ENCODE data around the gene ANKRD16.

The ANKRD16 gene

DNA sequence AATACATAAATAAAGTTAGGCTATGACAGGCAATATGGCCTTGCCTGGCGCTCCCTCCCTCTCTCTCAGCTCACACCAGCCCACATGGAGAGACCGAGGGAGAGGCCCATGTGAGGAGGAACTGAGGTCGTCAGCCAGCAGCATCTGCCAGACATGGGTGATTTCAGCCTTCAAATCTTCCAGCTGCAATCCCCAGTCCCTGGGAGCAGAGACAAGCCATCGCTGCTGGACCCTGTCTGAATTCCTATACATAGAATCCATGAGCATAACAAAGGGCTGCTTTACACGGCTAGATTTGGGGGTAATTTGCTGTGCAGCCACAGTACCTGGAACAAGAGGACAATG lies 35.6 kb downstream of the ANKRD16 start:
- no peak for TF ChIP-seq FOXP2 (optimal IDR thresholded peaks at IDR 0.05; ENCODE audit: borderline replicate concordance, extremely low read depth, extremely low read length, insufficient read depth)
- TF ChIP-seq, protein P1, sequence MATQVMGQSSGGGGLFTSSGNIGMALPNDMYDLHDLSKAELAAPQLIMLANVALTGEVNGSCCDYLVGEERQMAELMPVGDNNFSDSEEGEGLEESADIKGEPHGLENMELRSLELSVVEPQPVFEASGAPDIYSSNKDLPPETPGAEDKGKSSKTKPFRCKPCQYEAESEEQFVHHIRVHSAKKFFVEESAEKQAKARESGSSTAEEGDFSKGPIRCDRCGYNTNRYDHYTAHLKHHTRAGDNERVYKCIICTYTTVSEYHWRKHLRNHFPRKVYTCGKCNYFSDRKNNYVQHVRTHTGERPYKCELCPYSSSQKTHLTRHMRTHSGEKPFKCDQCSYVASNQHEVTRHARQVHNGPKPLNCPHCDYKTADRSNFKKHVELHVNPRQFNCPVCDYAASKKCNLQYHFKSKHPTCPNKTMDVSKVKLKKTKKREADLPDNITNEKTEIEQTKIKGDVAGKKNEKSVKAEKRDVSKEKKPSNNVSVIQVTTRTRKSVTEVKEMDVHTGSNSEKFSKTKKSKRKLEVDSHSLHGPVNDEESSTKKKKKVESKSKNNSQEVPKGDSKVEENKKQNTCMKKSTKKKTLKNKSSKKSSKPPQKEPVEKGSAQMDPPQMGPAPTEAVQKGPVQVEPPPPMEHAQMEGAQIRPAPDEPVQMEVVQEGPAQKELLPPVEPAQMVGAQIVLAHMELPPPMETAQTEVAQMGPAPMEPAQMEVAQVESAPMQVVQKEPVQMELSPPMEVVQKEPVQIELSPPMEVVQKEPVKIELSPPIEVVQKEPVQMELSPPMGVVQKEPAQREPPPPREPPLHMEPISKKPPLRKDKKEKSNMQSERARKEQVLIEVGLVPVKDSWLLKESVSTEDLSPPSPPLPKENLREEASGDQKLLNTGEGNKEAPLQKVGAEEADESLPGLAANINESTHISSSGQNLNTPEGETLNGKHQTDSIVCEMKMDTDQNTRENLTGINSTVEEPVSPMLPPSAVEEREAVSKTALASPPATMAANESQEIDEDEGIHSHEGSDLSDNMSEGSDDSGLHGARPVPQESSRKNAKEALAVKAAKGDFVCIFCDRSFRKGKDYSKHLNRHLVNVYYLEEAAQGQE (IDR thresholded peaks at IDR 0.05; ENCODE audit: insufficient read depth in 1 of 2, low read depth in 2 of 2, low read length in 2 of 2) = no peak
- no peak for TF ChIP-seq TAF1 (IDR thresholded peaks at IDR 0.05; ENCODE audit: borderline replicate concordance, insufficient read depth, low read length)
- no peak for TF ChIP-seq POLR2AphosphoS5 (IDR thresholded peaks at IDR 0.05; ENCODE audit: low read depth, low read length)
- no peak for TF ChIP-seq SIN3A (IDR thresholded peaks at IDR 0.05; ENCODE audit: borderline replicate concordance, insufficient read depth, low read length)

DNA sequence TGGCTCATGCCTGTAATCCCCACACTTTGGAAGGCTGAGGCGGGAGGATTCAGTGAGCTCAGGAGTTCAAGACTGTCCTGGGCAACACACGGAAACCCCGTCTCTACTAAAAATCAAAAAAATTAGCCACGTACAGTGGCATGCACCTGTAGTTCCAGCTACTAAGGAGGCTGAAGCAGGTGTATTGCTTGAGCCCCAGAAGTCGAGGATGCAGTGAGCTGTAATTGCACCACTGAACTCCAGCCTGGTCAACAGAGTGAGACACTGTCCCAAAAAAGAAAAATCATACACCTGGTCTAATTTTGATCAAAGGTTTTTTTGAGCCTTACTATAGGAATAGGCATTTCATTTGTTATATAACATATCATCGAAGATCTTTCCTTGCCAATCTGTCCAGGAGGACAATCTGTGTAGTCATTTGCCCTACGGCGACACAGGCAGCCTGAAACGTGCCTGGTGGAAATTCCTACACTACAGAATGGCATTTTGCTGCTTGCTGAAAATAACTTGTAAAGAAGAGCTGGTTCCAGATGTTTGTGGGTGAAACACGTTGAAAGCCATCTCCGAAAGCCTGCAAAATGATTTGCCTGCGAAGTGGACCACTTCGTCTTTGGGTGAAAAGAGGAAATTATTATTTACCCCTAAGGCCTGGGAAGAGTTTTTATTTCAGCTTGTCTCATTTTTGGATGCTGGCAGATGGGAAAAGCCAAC lies 45.2 kb downstream of the ANKRD16 start:
- TF ChIP-seq TAF1 (IDR thresholded peaks at IDR 0.05; ENCODE audit: borderline replicate concordance, insufficient read depth, low read length) (no peak), FOXP2 (optimal IDR thresholded peaks at IDR 0.05; ENCODE audit: borderline replicate concordance, extremely low read depth, extremely low read length, insufficient read depth) (no peak), SIN3A (IDR thresholded peaks at IDR 0.05; ENCODE audit: borderline replicate concordance, insufficient read depth, low read length) (no peak), POLR2AphosphoS5 (IDR thresholded peaks at IDR 0.05; ENCODE audit: low read depth, low read length) (no peak)
- TF ChIP-seq, protein P1 (IDR thresholded peaks at IDR 0.05; ENCODE audit: insufficient read depth in 1 of 2, low read depth in 2 of 2, low read length in 2 of 2) = no peak

GRCh38 chr10:5843686-5844344 lies 45.9 kb downstream of the ANKRD16 start:
- TF ChIP-seq TAF1 (IDR thresholded peaks at IDR 0.05; ENCODE audit: borderline replicate concordance, insufficient read depth, low read length) (no peak), FOXP2 (optimal IDR thresholded peaks at IDR 0.05; ENCODE audit: borderline replicate concordance, extremely low read depth, extremely low read length, insufficient read depth) (no peak), SIN3A (IDR thresholded peaks at IDR 0.05; ENCODE audit: borderline replicate concordance, insufficient read depth, low read length) (no peak), POLR2AphosphoS5 (IDR thresholded peaks at IDR 0.05; ENCODE audit: low read depth, low read length) (no peak)
- TF ChIP-seq, protein P1 (IDR thresholded peaks at IDR 0.05; ENCODE audit: insufficient read depth in 1 of 2, low read depth in 2 of 2, low read length in 2 of 2) = no peak

DNA sequence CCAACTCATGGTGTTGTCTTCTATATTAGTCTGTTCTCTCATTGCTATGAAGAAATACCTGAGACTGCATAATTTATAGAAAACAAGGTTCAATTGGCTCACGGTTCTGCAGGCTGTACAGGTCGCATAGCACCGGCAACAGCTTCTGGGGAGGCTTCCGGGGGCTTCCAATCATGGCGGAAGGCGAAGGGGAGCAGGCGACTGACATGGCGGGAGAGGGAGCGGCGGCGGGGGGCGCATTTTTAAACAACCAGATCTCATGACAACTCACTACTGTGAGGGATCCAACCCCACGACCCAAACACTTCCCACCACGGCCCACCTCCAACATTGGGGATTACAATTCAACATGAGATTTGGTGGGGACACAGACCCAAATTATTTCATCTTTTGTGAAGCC lies 47.7 kb downstream of the ANKRD16 start:
- TF ChIP-seq TAF1 (IDR thresholded peaks at IDR 0.05; ENCODE audit: borderline replicate concordance, insufficient read depth, low read length) (no peak), POLR2AphosphoS5 (IDR thresholded peaks at IDR 0.05; ENCODE audit: low read depth, low read length) (no peak)
- TF ChIP-seq, protein P1 (IDR thresholded peaks at IDR 0.05; ENCODE audit: insufficient read depth in 1 of 2, low read depth in 2 of 2, low read length in 2 of 2) = no peak
